GM12878 (cell line): ENCODE measurements around the gene SULT1A2. TPM values are rescaled to one million over a fixed set of nuclear protein-coding genes. Genes with fewer than 3 reads are reported as not detected.
A peak's percentile ranks its signal among the peaks of the same experiment; 100 is the strongest.
"Not testable (repeated sequence)": the region's sequence is repeated elsewhere in the genome, so short reads cannot be mapped to it uniquely, and the experiment has no call there.

ENCODE experiments used
- ATAC-seq: fragments of 200-7000 bp; cut with Tn5 transposase; 3 replicates; pipeline ENCODE4 v1.9.1; 2020; ENCODE audit warnings: mild to moderate bottlenecking, moderate library complexity
- BruUV-seq: library from RNA; stranded (reverse); fragments of 400-500 nt; replicated peaks from 2 replicates; lab custom pipeline; 2021; lab: Mats Ljungman, UMichigan
- CTCF ChIA-PET: fragments of 300-600 bp; sonication (Branson Sonifier 250); formaldehyde crosslinking; extraction: SDS; loops from one replicate; lab custom pipeline; 2021; ENCODE audit warnings: inconsistent platforms; lab: Yijun Ruan, JAX
- POLR2A ChIA-PET: fragments of 350-600 bp; formaldehyde crosslinking; extraction: SDS; loops from one replicate; lab custom pipeline; 2021; ENCODE audit warnings: inconsistent platforms; lab: Charles Lee
- RAD21 ChIA-PET: fragments of 300-600 bp; sonication (Branson Sonifier 250); formaldehyde crosslinking; loops from one replicate; lab custom pipeline; 2023; ENCODE audit warnings: antibody characterized with exemption; ENCODE audit not compliant: unreplicated experiment; lab: Charles Lee
- SMC1A ChIA-PET: fragments of 300-600 bp; sonication (Branson Sonifier 250); formaldehyde crosslinking; loops from one replicate; lab custom pipeline; 2023; ENCODE audit not compliant: unreplicated experiment, uncharacterized antibody; lab: Charles Lee
- DNase-seq: peaks from one replicate; pipeline ENCODE4 v3.0.0-alpha.2; 2011; ENCODE audit warnings: low read depth, low spot score
- FAIRE-seq: peaks from 3 replicates; lab custom pipeline; 2011; peaks lifted over from hg19 to GRCh38; lab: Jason Lieb, UNC
- H2AFZ ChIP-seq: 2 replicates; pipeline ENCODE4 v1.6.0; 2011; ENCODE audit warnings: low read depth, low read length, control low read depth; ENCODE audit not compliant: control insufficient read depth
- H3K27ac ChIP-seq: 2 replicates; pipeline ENCODE4 v1.5.1; 2011; ENCODE audit warnings: control low read depth; ENCODE audit not compliant: control insufficient read depth, insufficient read depth
- H3K27me3 ChIP-seq, 2 experiments: replicated peaks in 1 of 2; 2 replicates each; pipeline versions ENCODE4 v1.6.0 to v1.6.1; 2011; ENCODE audit warnings: low read length in 1 of 2; ENCODE audit not compliant: control insufficient read depth in 2 of 2, insufficient read depth in 2 of 2
- H3K36me3 ChIP-seq, 2 experiments: 2 replicates each; pipeline ENCODE4 v1.5.1; 2011; ENCODE audit warnings: low read length in 1 of 2; ENCODE audit not compliant: control insufficient read depth in 2 of 2, insufficient read depth in 2 of 2
- H3K4me1 ChIP-seq: 2 replicates; pipeline ENCODE4 v1.6.1; 2011; ENCODE audit warnings: mild to moderate bottlenecking, low read length, moderate library complexity, mixed read lengths; ENCODE audit not compliant: control insufficient read depth, insufficient read depth
- H3K4me2 ChIP-seq: 2 replicates; pipeline ENCODE4 v1.6.0; 2011; ENCODE audit warnings: control low read depth; ENCODE audit not compliant: control insufficient read depth, insufficient read depth
- H3K4me3 ChIP-seq: fragments of 200-600 bp; sonication (generic); 2 replicates; pipeline ENCODE4 v1.5.1; 2016
- H3K79me2 ChIP-seq: 2 replicates; pipeline ENCODE4 v1.6.0; 2011; ENCODE audit warnings: low read length; ENCODE audit not compliant: control insufficient read depth, insufficient read depth
- H3K9ac ChIP-seq: 2 replicates; pipeline ENCODE4 v1.8.0; 2011; ENCODE audit warnings: low read length, control low read depth, mixed read lengths; ENCODE audit not compliant: control insufficient read depth, insufficient read depth
- H3K9me3 ChIP-seq: replicated peaks from 3 replicates; pipeline ENCODE4 v1.5.1; 2011; ENCODE audit warnings: mild to moderate bottlenecking, low read length; ENCODE audit not compliant: control insufficient read depth, insufficient read depth
- H4K20me1 ChIP-seq: 2 replicates; pipeline ENCODE4 v1.6.0; 2011; ENCODE audit not compliant: control insufficient read depth, insufficient read depth
- EZH2 ChIP-seq: IDR thresholded peaks from 2 replicates; pipeline ENCODE4 v1.6.1; 2012; ENCODE audit warnings: low read depth, mild to moderate bottlenecking, control low read depth, inconsistent platforms, low read length, borderline replicate concordance; ENCODE audit not compliant: control insufficient read depth
- NR2F1 ChIP-seq: fragments of 450-650 bp; conservative IDR thresholded peaks from 2 replicates; pipeline ENCODE4 v1.6.1; 2017; ENCODE audit warnings: mild to moderate bottlenecking
- WGBS: methylation state at CpG from one replicate; pipeline ENCODE4 v1.1.6; 2016; ENCODE audit warnings: low lambda C conversion rate; ENCODE audit not compliant: insufficient replicate concordance, insufficient coverage; ENCODE audit errors: missing lambda C conversion rate; 5-methylcytosine and 5-hydroxymethylcytosine counted together
- in situ Hi-C: fragments of 300-500 bp; cut with MboI; formaldehyde crosslinking; loops from 9 replicates; pipeline ENCODE4 v1.14.3; 2018; ENCODE audit warnings: mixed read lengths
- intact Hi-C: fragments of 100-400 bp; cut with micrococcal nuclease; formaldehyde crosslinking; loops from one replicate; pipeline ENCODE4 v1.14.2; 2022; ENCODE audit not compliant: unreplicated experiment
- polyA plus RNA-seq, 11 experiments: library from polyadenylated mRNA; depleted of rRNA in 4 of 11; unstranded in 6 of 11; stranded (reverse) in 5 of 11; fragments of >200 nt; fragmentation: Nextera tagmentation in 4 of 11; fragmentation: Illumina TruSeq in 1 of 11; extraction: Ambion mirVana in 4 of 11; extraction: Trizol in 1 of 11; gene quantifications; 1 replicate in 1 of 11; 2 replicates in 10 of 11; pipeline versions ENCODE4 v1.2.1 to v1.2.3, GENCODE V29; 2011 to 2016; ENCODE audit warnings: inconsistent platforms in 2 of 11, missing spikeins in 2 of 11, low read depth in 1 of 11
- total RNA-seq, 4 experiments: library from RNA; depleted of rRNA in 3 of 4; stranded (reverse); fragments of >200 nt in 3 of 4; fragmentation: Illumina TruSeq in 1 of 4; extraction: Trizol in 1 of 4; gene quantifications; 2 replicates each; pipeline versions ENCODE4 v1.2.1 to v1.2.3, GENCODE V29; 2013 to 2021

SULT1A2 gene
- total and polyA plus RNA-seq, 10 of the 15 experiments (the other 5 are each of a cell fraction or from before 2014, with no cell fraction given): 0.06 to 0.39 (median 0.07) TPM; not detected in 7

DNA sequence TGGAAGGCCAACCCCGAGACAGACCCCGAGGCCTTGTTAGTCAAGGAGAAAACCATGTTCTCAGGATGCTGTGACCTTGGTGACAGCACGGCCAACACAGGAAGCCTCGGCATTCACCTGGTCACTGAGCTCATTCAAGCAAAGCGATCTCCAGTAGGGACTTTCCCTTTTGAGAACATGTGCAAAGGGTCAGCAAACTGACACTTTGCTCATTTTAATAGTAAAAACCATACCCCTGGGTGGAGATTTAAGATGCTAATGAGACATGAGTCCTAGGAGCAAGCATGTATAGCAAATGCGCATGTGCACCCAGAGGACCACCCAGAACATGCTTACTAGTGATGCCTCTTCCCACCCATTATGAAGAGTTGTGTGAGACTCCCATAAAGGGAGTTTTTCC lies 5.7 kb upstream of the SULT1A2 start:
- TF ChIP-seq NR2F1: peak; percentile 49; the same call in 1 of the 2 replicates
- TF ChIP-seq EZH2: no peak
- CTCF ChIA-PET: interaction anchor here (1.0 kb wide), 1 partner anchor 9 kb away, joined by 5 read pairs; no protein-coding TSS in a partner anchor
- no peaks in the 10 kb centered on the region for H3K4me1 ChIP-seq
- in situ Hi-C loops: no loop called here
- H3K79me2 ChIP-seq: no peaks in the 10 kb centered on the region
- H3K27me3 ChIP-seq: no peaks in the 10 kb centered on the region; a peak in 1 of 4 replicates
- ATAC-seq (peak; percentile 62), DNase-seq (peak; percentile 13), FAIRE-seq (no peak)
- BruUV-seq: no TSS peak
- no peak overlapping the region for H3K27ac ChIP-seq
- RAD21 ChIA-PET: no interaction called here
- no peak overlapping the region for H3K4me2 ChIP-seq
- no peaks in the 10 kb centered on the region for H3K9me3 ChIP-seq
- POLR2A ChIA-PET: no interaction called here
- WGBS: 12% methylated on average over 5 of the region's 6 CpGs
- intact Hi-C loops: no loop called here
- SMC1A ChIA-PET: no interaction called here
- no peaks in the 10 kb centered on the region for H3K36me3 ChIP-seq
- H2AFZ ChIP-seq: no peak overlapping the region
- H3K4me3 ChIP-seq: no peak overlapping the region
- no peak overlapping the region for H3K9ac ChIP-seq
- no peaks in the 10 kb centered on the region for H4K20me1 ChIP-seq

DNA sequence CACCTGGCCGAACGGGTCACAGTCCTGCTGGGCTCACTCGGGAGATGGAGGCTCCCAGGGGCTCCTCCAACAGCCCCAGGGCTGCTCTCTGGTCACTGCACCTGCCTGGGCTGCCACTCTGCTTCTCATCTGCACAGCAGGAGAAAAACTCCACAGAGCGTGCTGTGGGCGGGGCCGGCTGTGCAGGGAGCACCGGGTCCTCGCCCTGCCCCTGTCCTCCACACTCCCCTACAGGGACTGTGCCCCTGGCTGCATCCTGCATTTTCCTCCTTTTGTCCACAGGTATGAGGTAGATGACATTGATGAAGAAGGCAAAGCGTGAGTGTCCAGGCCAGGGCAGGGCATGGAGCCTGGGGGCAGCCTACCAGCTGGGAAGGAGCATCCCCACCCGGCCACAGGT lies 5.2 kb upstream of the SULT1A2 start:
- H3K9ac ChIP-seq, in situ Hi-C loops, H3K27ac ChIP-seq, H2AFZ ChIP-seq, H3K4me1 ChIP-seq, DNase-seq, H3K9me3 ChIP-seq, H3K36me3 ChIP-seq, intact Hi-C loops, H4K20me1 ChIP-seq, RAD21 ChIA-PET, BruUV-seq, POLR2A ChIA-PET, H3K4me2 ChIP-seq, H3K4me3 ChIP-seq, H3K27me3 ChIP-seq, H3K79me2 ChIP-seq, FAIRE-seq, SMC1A ChIA-PET: not testable (repeated sequence)
- CTCF ChIA-PET: interaction anchor here (1.0 kb wide), 1 partner anchor 8 kb away, joined by 5 read pairs; no protein-coding TSS in a partner anchor
- peak; percentile 27; the same call in 2 of the 3 replicates for ATAC-seq
- 13% methylated on average over 5 of the region's 10 CpGs for WGBS

DNA sequence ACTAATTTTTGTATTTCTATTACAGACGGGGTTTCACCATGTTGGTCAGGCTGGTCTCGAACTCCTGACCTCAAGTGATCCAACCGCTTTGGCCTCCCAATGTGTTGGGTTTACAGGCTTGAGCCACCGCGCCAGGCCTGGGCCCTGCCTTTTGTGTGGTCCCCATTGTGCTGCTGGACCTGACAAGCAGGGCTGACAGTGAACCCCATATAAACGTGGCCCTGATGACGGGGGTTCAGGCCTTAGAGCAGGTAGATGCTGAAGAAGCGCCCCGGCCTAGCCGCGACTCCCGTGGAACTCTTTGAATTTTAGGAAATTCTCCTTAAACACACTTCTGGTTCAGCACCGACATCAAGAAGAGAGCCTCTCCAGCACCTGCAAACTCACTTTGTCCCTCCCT lies 4.7 kb upstream of the SULT1A2 start:
- H3K27me3 ChIP-seq, ATAC-seq, H3K9ac ChIP-seq, H3K36me3 ChIP-seq, H3K79me2 ChIP-seq, POLR2A ChIA-PET, H4K20me1 ChIP-seq, BruUV-seq, H3K9me3 ChIP-seq, in situ Hi-C loops, FAIRE-seq, H3K27ac ChIP-seq, SMC1A ChIA-PET, H3K4me1 ChIP-seq, RAD21 ChIA-PET, DNase-seq, H3K4me2 ChIP-seq, intact Hi-C loops, H2AFZ ChIP-seq, CTCF ChIA-PET, H3K4me3 ChIP-seq: not testable (repeated sequence)
- 68% methylated on average over 12 of the region's 13 CpGs for WGBS

DNA sequence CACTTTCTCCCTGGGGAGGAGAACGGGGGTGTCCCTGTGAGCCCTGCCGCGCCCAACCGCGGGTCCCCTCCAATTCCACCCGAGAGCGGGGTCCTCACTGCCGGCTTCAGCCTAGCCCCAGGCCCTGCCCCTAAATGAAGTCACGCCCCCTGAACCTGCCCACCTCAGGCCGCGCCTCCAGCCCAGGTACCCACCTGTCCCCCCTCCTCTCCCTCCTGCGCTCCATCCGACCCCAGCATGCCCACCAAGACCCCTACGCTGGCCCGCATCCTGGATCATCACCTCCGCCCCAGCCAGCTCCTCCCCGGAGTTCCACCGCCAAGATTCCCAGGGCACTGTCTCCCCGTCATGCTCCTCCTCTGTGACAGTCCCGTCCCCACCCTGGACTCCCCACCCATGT lies 4.1 kb upstream of the SULT1A2 start:
- H3K9ac ChIP-seq, H3K27ac ChIP-seq, in situ Hi-C loops, CTCF ChIA-PET, DNase-seq, H3K79me2 ChIP-seq, POLR2A ChIA-PET, H3K36me3 ChIP-seq, H3K9me3 ChIP-seq, BruUV-seq, ATAC-seq, H3K27me3 ChIP-seq, intact Hi-C loops, H3K4me1 ChIP-seq, H4K20me1 ChIP-seq, FAIRE-seq, SMC1A ChIA-PET, H3K4me2 ChIP-seq, RAD21 ChIA-PET, H3K4me3 ChIP-seq, H2AFZ ChIP-seq: not testable (repeated sequence)
- no CpG with 5 or more reads among the region's 20 CpGs for WGBS
